Measurements from ENCODE around the gene KCNJ9.
A peak's percentile ranks its signal among the peaks of the same experiment; 100 is the strongest.

Gene KCNJ9

DNA sequence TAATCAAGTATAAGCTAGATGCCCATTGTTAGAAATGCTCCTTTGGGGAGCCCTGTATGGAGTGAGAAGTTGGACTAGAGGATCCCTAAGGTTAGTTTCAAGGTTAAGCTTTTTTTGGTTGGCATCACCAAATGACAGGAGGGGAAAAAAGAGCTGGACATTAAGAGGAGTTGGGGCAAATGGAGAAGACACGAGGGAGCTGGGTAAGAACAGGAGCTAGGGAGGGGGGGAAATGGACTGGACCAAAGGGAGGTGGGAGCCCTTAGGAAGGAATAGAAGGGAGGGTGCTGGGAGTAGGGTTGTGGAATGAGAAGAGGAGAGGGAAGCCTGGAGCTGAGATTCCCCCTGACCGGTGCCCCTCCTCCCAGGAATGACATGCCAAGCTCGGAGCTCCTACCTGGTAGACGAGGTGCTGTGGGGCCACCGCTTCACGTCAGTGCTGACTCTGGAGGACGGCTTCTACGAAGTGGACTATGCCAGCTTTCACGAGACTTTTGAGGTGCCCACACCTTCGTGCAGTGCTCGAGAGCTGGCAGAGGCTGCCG lies 5.9 kb downstream of the KCNJ9 start:
- no peak for DNase-seq (ENCODE audit: low spot score)

DNA sequence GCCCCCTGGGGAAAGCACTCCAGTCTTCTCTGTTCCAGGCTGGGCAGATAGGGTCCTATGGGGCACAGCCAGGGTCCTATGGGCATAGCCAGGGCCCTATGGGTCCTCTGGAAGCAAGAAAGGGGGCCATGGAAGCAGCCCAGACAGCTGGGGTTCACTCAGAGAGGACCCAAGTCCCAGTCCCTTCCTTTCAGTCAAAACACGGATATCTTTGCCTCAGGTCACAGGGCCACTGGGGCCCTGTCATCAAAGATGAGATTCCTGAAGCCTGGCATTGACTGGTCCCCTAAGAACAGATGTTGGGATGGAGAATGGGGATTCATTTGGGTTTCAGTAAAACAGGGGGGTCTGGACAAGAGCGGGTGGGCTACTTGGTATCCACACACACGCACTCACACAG lies 8.5 kb downstream of the KCNJ9 start:
- no peak for DNase-seq (ENCODE audit: low spot score)

GRCh38 chr1:160090760-160091159 lies 9.4 kb downstream of the KCNJ9 start:
- DNase-seq (ENCODE audit: low spot score), result no peak

- no peak for DNase-seq (ENCODE audit: low spot score)
These were observed 10.4 kb downstream of the KCNJ9 start for GRCh38 chr1:160091666-160092223.

DNA sequence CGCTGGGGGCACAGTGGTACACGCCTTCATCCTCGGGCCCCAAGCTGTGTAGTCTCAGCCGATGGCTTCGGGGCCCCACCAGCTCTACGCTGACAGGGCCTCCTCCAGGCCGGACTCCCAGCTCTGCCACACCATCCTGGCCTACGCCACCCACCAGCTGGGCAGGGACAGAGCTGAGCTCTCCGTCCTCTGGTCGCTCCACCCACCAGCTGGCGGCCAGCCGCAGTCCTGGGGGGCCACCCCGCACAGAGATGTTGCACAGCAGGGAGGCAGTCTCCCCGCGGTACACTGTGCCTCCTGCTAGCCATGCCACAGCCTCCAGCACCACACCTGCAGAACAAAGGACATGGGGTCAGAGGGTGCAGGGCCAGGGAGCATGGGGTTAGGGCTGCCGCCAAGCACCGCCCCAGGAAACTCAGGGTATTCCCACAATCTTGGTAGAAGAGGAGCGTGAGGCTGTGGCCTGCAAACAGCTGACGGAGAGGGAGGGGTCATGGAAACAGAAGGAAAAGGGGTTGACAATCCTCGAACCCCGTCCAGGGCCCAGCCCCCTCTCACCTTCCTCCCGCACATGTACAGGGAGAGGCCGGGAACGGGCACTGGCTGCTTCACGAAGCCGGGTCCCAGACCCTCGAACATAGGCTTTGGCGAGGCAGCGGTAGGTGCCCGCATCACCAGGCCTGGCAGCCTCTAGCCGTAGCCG lies 11.2 kb downstream of the KCNJ9 start:
- no peak for DNase-seq (ENCODE audit: low spot score)

DNA sequence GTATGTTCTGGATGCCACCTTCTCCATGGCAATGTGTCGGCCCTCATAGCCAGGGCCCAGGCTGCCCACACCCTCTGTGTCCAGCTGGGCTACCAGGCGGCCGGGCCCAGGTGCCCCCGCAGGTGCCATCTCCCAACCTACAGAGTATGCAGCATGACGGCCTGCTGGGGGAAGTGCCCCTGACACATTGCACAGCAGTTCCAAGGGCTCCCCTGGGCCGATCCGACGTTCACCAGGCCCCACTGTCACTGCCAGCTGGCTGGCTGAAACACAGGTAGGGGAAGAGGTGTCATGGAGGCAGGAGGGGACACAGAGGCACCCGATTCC lies 11.7 kb downstream of the KCNJ9 start:
- no peak for DNase-seq (ENCODE audit: low spot score)

DNA sequence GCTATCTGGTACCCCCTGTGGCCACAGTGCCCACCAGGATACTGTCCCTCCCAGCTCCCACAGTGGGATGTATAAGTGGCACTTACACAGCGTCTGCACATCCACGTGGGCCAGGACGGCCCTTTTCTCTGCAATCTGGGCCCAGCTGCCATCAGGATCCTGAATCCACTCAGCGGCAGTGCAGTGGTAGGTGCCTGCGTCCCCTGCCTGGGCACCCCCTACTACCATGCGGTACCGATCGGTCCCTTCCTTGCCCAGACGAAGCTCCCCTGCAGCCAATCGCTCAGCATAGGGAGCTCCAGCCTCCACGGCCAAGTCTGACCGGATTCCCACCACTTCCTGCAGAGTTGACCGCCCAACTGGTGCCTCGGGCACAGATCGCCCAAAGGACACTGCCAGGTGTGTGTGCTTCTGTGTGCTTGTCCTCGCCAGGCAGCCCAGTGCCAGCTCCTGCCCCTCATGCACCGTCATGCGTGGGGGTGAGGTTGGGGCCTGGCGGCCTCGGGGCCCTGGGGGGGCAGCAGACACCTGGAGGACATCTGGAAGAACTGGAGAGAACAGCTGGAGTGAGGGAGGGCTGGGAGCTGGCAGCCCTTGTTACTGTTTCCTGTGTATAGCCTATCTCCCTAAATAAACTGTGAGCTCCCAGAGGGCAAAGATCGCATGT lies 12.4 kb downstream of the KCNJ9 start:
- DNase-seq (ENCODE audit: low spot score), result no peak

GRCh38 chr1:160094291-160094625 lies 12.9 kb downstream of the KCNJ9 start:
- no peak for DNase-seq (ENCODE audit: low spot score)

- no peak for DNase-seq (ENCODE audit: low spot score)
These were observed 13.5 kb downstream of the KCNJ9 start for GRCh38 chr1:160094806-160095205.

GRCh38 chr1:160095382-160096105 lies 14.2 kb downstream of the KCNJ9 start:
- no peak for DNase-seq (ENCODE audit: low spot score)

- no peak for DNase-seq (ENCODE audit: low spot score)
These were observed 15.2 kb downstream of the KCNJ9 start for GRCh38 chr1:160096274-160097116.

DNA sequence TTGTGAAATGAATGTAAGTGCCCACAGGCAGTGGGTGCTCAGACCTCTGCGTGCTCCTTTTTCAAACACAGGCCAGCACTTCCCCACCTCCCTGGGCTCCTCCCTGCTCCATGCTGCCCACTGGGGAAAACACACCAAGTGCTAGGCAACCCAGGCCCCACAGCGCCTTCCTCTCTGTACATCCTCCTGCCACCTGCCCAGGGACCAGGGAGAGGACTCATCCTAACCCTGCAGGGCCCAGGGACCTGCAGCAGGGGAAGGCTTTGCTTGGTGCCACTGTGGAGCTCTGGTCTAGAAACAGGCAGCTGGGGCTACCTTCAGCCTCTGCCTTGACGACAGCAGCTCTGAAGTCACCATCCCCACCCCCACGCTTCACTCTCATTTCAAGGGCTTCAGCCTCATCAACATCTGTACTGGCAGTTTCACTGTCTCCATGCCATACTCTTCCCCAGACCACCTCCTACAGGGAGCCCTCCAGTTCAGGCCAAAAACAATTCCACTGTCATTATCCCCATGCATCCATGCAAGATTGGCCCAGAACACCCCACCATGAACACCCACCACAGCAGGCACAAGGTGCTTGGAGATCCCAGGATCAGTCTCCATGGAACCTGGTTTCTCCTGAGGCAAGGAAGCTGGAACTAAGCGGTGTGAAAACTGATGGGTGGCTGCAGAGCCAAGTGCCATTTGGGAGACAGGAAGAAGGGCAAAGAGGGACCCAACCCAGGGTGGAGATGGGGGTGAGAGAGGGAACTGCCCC lies 16.0 kb downstream of the KCNJ9 start:
- DNase-seq (ENCODE audit: low spot score), result no peak

DNA sequence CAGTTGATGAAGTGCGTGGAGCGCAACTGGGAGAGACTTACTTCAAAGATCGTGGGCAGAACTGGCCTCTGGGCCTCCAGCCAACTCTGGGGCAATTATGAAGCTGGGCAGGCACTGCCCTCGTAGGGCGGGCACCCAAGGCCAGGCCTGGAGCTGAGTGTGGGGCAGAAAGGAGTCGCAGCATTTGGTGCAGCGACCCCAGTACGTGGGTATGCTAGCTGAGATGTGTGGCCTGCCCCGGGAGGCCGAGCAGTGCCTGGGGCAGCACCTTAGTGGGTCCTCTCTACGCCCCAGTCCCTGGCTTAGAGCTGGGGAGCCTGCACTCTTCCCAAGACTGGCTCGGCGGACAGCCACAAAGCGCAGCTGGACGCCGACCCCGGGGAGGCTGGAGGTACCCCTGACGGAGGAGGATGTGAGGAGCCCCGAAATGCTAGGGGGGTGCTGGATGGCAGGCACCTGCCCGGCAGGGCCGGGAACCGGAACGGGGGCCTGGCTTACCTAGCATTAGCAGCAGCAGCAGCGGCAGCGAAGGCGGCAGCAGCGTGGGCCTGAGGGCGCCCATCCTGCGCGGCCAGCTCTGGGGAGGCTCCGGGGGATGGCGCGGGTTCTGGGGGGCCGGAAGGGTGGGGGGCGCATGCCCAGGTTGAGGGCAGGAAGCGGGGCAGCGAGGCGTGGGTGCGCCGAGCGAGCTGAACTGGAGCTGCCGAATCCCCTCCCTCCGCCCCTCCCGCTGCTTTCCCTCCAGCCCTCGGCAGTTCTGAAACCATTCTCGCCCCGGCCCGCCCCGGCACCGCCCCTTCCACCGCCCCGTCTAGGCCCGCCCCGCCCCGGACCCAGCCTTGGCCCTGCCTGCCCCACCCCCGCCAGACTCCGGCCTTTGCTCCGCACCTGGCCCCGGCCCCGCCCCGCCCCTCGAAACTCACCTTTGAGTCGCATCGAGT lies 16.8 kb downstream of the KCNJ9 start, which contains the start of gene IGSF8:
IGSF8 (minus strand) TSS at position 709 of the 941 bp plus-strand sequence; CDS start at position 562, 147 bp downstream.
- peak; percentile 93 for DNase-seq (ENCODE audit: low spot score)

- peak; percentile 99 for DNase-seq (ENCODE audit: low spot score)
These were observed 17.7 kb downstream of the KCNJ9 start for GRCh38 chr1:160098852-160099561.

- DNase-seq (ENCODE audit: low spot score), result no peak
These were observed 18.5 kb downstream of the KCNJ9 start for GRCh38 chr1:160099716-160100375.

- peak; percentile 90 for DNase-seq (ENCODE audit: low spot score)
These were observed 19.8 kb downstream of the KCNJ9 start for GRCh38 chr1:160101037-160101716.

- no peak for DNase-seq (ENCODE audit: low spot score)
These were observed 20.6 kb downstream of the KCNJ9 start for GRCh38 chr1:160101717-160102522.
